HG02763 (cell line): ENCODE results near the gene IFT25.
A peak's percentile ranks its signal among the peaks of the same experiment; 100 is the strongest.

Experiments
- ATAC-seq: cut with Tn5 transposase; IDR thresholded peaks from one replicate; pipeline ENCODE4 v1.9.1; 2021; ENCODE audit warnings: mild to moderate bottlenecking, moderate library complexity; ENCODE audit not compliant: unreplicated experiment

Gene IFT25

GRCh38 chr1:53957194-53957818 is 11.8 kb upstream of the IFT25 start:
- no peak for ATAC-seq

- ATAC-seq = no peak
These were observed 11.0 kb upstream of the IFT25 start for GRCh38 chr1:53956308-53957168.

DNA sequence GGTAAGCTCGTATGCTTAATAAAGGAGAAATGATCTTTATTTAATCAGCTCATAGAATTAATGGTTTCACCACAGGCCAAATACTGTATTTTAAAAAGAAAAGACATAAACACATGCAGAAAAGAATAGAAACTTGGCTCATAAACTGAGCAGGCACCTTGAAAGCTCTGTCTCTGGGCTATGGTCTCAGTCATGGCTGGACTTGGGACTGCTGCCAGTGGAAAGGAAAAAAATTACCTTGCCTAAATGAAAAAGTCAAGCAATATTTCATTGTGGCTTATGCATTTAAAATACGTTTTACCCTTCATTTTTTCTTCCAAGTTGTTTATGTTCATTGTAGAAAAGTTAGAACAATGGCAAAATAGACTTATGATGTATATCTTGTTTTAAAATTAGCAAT is 8.6 kb upstream of the IFT25 start:
- ATAC-seq = no peak

DNA sequence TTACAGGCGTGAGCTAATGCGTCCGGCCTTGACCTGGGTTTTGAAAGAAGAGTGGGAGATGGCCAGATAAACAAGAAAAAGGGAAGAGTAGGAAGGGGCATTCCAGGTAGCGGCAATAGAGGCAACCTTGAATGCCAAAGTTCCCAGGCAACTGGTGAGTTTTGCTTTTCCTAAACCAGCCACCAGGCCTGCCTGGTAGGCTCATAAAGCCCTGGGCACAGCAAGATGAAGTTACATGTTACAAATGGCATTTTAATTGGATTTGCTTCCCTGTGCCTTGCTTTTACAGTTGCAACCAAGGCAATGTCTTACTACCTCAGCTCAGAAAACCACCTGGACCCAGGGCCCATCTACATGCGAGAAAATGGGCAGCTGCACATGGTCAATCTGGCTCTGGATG is 6.2 kb upstream of the IFT25 start:
- no peak for ATAC-seq

DNA sequence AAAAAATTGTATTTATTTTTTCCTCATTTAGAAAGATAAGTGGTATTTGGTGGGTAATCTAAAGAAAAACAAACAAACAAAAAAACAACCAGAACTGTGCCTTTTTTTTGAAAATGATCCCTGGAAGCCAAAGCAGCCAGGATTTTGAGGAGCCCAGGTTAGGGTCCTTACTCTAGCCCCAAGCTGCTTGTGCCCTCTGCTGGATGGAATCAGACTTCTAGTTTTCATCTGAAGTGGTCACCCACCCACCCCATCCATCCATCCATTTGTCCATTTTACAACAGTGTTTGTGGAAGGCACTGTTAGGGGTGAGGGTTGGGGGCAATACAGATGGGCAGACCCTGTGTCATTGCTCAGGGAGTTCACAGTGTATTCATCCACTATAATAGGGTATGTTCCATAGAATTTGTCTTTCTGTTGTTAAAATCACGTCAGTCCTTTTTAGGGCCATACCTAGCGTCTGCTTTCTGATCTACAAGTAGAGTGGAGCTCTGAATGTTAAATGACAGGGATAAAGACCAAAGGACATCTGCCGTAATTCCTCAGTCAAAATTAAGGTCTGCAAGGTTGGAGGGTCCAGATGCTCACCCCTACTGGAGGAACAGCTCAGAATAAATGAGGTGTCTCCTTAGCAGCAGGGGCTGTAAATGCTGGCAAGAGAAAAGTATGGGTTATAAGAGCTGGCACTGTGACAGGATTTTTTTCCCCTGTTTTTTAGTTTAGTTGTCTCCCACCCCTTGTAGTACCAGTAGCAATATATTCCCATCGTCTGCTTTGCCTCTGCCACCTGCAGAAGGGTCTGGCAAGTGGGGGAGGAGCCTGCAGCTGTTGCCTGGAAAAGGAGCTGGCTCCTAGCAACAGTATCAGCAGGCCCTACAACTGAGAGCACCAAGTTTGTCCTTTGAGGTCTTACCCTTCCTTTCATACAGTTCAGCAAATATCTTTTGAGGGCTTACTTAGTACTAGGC is 3.8 kb upstream of the IFT25 start:
- ATAC-seq = no peak

DNA sequence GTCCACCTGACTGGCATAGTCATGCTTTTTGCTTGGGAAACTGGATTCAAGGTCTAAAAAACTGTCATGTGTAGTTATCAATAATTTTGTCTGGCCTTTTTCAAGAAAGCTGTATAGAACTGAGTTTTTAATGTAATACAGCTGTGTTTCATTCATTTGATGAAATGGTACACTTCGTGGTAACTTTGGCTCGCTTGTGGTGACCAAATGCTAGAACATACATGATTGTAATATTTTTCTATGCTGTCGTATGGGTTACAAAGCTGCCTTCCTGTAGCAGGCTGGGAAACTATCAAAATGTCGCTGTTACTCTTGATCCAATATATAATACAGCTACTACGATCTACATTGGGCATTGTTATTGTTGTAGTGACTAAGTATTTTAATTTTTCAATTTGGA is 2.8 kb upstream of the IFT25 start:
- no peak for ATAC-seq

GRCh38 chr1:53947172-53947907 is 1.8 kb upstream of the IFT25 start:
- no peak for ATAC-seq

- ATAC-seq = peak; percentile 65
These were observed 1.0 kb upstream of the IFT25 start, which contains the start of gene LRRC42 for GRCh38 chr1:53946252-53947171. Gene LRRC42, plus strand, starts transcription at chr1:53946350. Its CDS starts 5,650 bp downstream, at chr1:53952000.

DNA sequence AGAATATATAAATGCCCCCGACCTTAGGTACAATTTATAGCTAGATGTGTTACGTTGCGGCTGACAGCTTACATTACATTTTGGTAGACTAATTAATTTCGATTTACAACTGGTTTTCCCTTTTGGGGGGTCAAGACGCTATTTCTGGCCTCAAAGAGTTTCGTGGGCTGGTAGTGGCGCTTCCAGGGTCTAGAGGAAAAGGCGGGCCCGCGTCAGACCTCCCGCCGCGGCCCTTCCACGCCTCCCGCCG is 391 bp downstream of the IFT25 start:
- ATAC-seq = no peak

DNA sequence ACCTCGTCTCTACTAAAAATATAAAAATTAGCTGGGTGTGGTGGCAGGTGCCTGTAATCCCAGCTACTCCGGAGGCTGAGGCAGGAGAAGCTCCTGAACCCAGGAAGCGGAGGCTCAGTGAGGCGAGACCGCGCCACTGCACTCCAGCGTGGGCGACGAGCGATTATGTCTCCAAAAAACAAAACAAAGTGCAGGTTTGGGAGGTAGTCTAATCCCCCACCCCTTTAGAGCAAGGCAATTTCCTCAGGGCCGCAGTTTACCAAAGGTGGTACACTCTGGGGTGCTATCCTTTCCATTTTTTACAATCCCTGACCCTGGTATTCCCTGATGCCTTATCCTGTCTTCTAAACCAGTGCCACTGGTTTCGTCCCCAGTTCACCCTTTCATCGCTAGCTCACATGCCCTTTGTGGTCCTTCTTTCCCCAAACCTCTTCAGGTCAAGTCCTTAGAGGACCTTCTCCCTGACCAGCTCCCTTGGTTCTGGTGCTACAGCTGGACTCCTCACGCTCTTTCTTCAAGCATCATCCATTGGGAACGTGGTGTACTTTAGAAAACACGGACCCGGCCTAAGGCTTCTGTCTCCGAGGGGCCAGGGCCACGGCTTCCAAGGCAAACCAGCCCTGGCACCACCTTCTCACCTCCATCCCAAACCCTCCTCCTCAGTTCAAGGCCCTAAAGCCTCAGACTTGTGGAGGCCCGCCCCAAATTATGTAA is 873 bp downstream of the IFT25 start:
- no peak for ATAC-seq

DNA sequence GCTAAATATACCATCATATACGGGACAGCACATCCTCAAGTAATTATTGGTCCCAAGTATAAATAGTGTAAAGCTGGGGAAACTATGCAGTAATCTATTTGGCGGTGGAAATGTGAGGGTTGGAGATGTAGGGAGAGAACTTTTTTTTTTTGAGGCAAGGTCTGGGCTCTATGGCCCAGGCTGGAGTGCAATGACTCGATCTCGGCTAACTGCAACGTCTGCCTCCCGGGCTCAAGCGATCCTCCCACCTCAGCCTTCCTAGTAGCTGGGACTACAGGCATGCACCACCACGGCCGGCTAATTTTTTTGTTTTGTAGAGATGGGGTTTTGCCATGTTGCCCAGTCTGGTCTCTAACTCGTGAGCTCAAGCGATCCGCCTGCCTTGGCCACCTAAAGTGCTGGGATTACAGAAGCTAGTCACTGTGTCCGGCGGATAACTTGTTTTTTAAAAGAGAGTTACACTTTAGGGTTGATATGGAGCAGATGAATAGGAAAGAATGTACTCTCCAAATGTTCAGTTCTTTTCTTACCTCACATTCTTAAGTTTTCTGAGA is 1.9 kb downstream of the IFT25 start:
- ATAC-seq = no peak

DNA sequence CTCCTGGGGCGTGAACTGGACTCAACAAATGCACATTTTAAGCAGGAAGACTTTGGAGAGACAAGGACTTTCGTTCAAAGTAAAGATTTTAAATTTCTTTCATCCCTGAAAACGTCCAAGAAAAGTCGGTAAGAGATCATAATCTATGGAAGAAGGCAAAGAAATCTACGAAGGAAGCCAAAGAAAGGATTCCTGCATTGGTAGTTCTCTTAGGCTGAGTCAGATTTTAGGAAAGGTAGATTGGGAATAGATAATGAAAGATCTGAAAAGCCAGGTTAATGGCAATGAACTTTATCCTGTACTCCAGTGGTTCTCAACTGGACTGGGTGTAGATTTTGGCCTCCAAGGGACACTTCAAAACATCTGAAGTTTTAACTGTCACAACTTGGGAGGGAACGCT is 2.4 kb downstream of the IFT25 start:
- ATAC-seq = no peak

DNA sequence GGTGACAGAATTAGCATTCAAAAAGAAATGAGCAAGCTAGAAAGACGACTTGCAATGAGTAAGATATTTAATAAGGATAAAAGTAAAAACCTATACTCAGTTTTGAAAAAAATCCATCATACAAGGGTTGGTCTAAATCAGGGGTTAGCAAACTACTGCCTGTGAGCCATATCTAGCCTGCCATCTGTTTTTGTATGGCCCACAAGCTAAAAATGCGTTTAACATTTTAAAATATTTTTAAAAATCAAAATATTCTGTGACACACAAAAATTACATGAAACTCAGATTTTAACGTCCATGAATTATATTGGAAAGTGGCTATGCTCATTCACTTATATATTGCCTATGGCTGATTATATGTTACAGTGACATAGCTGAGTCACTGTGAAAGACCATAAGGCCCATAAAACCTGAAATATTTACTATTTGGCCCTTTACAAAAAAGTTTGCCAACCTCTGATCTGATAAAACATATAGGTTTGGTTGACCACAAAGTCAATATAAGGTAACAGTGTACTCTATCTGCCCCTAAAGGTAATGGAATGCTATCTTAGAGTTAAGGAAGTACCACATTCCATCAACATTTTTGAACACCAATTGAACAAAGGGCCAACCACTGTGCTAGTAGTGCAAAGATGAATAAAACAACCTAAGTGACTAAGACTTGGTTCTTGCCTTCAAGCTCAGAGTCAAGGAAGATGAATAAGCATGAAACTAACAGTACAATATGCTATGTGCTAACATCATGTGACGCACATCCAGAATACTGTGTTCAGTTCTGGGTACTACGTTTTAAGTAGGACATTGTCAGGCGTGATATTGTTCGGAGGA is 3.2 kb downstream of the IFT25 start:
- ATAC-seq = no peak

DNA sequence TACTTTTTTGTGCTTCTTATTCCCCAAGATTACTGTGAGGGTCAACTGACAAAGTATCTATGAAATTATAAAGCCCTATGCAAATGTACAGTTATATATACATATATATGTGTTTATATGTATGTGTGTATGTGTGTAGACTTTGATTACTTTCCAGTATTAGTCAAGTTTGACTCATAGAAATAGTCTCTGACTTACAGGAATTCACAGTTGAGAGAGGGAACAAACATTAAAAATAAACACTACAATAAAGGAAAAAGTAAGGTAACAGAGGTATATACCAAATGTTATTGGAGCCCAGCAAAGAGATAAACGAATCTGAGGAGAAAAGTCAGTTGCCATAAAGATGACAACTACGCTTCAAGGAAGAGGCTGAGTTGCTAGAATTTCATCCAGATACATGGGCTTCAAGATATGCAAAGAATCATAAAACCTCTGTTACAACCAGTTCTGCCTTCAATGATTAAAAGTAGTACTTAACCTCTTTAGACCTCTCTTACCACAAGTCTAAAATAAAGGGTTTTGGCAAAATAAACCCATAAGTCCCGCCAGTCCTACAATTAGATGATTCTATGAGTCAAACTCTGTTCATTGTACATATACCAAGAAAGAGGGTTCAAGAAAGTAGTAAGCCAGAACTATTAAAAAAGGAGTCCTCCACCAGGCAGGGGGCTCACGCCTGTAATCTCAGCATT is 7.2 kb downstream of the IFT25 start:
- no peak for ATAC-seq

- no peak for ATAC-seq
These were observed 9.1 kb downstream of the IFT25 start for GRCh38 chr1:53936430-53936829.

DNA sequence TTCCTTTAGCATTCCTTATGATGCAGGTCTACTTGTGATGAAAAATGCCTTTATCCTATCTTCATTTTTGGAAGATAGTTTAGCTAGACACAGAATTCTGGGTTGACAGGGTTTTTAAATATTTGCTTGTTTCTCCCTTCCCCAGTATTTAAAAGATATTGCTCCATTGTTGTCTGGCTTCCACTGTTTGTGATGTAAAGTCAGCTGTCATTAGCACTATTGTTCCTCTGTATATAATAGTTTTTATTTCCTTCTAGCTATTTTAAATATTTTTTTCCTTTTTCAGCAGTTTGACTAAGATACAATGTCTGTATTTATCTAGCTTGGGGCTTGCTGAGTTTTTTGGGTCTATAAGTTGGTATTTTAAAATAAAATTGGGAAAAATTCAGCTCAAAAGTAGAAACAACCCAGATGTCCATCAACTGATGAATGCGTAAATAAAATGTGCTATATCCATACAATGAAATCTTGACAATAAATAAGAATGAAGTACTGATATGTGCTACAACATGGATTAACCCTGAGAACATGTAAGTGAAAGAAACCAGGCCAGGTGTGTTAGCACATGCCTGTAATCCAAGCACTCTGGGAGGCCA is 11.2 kb downstream of the IFT25 start:
- no peak for ATAC-seq

DNA sequence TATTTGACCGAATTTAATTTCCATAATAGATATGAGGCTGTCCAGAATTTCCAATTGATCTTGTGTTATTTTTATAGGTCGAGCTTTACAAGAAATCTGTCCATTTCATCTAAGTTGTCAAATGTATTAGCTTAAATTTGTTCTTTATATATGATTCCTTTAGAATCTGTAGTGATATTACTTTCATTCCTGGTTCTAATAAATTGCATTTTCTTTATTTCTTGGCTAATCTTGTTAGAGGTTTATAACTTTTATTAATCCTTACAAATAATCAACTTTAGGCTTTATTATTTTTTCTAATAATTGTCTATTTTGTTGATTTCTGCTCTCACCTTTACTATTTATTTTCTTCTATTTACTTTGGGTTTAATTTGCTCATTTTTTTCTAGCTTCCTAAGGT is 14.0 kb downstream of the IFT25 start:
- ATAC-seq = no peak
